Measurements from ENCODE around the gene BMAL1.
A peak's percentile ranks its signal among the peaks of the same experiment; 100 is the strongest.
"Not testable (repeated sequence)": the region's sequence is repeated elsewhere in the genome, so short reads cannot be mapped to it uniquely, and the experiment has no call there.

The BMAL1 gene

GRCh38 chr11:13251966-13252365 lies 25.6 kb upstream of the BMAL1 start:
- Mint-ChIP-seq H3K9me3 (no peaks in the 10 kb centered on the region), H3K36me3 (no peaks in the 10 kb centered on the region), H3K4me1 (no peaks in the 10 kb centered on the region), H3K27ac (no peak overlapping the region), H3K4me3 (no peak overlapping the region), H3K27me3 (peaks cover 3% of the 10 kb centered on the region)
- no peak for DNase-seq (ENCODE audit: low spot score in 2 of 2)
- no peak for ATAC-seq (ENCODE audit: low read depth)

DNA sequence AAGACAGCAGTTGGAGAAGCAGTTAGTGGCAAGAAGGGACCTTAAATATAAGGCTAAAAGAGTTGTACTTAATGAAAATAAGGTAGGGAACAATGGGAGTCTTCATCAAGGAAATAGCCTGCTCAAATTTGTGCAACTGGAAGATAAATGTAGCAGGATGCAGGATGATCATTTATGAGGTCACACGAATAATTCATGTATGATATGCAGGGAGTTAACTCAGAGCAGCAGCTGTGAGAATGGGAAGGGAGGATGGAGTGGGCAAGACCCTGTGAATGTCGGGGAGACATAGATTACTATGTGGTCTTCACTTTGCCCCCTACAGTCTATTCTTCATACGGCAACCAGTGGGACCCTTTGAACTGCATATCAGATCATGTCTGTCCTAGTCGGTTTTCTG lies 25.2 kb upstream of the BMAL1 start:
- no peak overlapping the region for H3K4me3 Mint-ChIP-seq
- no peak for DNase-seq (ENCODE audit: low spot score in 2 of 2)
- no peak overlapping the region for H3K27ac Mint-ChIP-seq
- no peaks in the 10 kb centered on the region for H3K36me3 Mint-ChIP-seq
- no peaks in the 10 kb centered on the region for H3K9me3 Mint-ChIP-seq
- ATAC-seq (ENCODE audit: low read depth): no peak
- H3K4me1 Mint-ChIP-seq: no peaks in the 10 kb centered on the region
- peaks cover 3% of the 10 kb centered on the region for H3K27me3 Mint-ChIP-seq

DNA sequence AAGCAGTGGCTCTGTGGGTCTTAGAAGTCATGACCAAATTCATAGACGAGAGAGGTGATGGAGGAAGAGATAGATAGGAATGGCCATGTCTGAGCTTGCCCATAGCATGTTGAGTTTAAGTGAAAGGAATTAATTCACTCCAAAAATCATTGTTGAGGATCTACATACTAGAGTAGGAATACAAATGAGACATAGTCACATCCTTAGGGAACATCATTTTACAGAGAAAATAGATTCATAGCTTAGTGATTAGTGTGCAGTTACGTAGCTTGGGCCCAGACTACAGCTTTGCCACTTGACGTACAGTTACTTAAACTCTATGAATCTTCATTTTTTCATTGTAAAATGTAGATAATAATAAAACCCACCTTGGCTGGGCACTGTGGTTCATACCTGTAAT lies 21.4 kb upstream of the BMAL1 start:
- H3K36me3 Mint-ChIP-seq: no peaks in the 10 kb centered on the region
- H3K27ac Mint-ChIP-seq: no peak overlapping the region
- H3K4me1 Mint-ChIP-seq: peaks cover 4% of the 10 kb centered on the region
- ATAC-seq (ENCODE audit: low read depth): no peak
- no peaks in the 10 kb centered on the region for H3K9me3 Mint-ChIP-seq
- DNase-seq (ENCODE audit: low spot score in 2 of 2): no peak
- peaks cover 6% of the 10 kb centered on the region for H3K27me3 Mint-ChIP-seq
- no peak overlapping the region for H3K4me3 Mint-ChIP-seq

- not testable (repeated sequence) for H3K9me3 Mint-ChIP-seq; DNase-seq (ENCODE audit: low spot score in 2 of 2); H3K27ac Mint-ChIP-seq; H3K27me3 Mint-ChIP-seq; H3K4me1 Mint-ChIP-seq; ATAC-seq (ENCODE audit: low read depth); H3K4me3 Mint-ChIP-seq; H3K36me3 Mint-ChIP-seq
Observed at GRCh38 chr11:13258061-13258460, 19.5 kb upstream of the BMAL1 start.

DNA sequence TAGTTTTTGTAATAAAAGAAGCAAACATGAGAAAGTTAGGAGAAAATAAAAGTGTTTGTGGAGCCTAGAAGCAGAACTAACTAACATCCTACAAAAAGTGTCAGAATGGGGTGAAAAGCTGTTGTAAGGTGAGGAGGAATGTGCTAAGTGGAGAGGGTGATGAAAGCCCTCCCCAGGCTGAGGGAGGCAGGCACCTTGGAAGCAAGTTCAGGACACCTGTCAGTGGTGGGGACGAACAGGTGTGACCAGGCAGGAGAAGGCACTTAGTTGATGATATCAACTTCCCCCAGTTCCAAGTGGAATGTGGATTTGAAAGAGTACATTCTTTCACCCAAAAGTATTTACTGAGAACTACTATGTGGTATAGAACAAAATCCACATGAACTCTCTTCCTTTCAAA lies 18.7 kb upstream of the BMAL1 start:
- no peak overlapping the region for H3K4me3 Mint-ChIP-seq
- H3K36me3 Mint-ChIP-seq: no peaks in the 10 kb centered on the region
- no peaks in the 10 kb centered on the region for H3K9me3 Mint-ChIP-seq
- peaks cover 4% of the 10 kb centered on the region for H3K4me1 Mint-ChIP-seq
- peaks cover 6% of the 10 kb centered on the region for H3K27me3 Mint-ChIP-seq
- no peak for DNase-seq (ENCODE audit: low spot score in 2 of 2)
- ATAC-seq (ENCODE audit: low read depth): no peak
- no peak overlapping the region for H3K27ac Mint-ChIP-seq

- Mint-ChIP-seq H3K4me3 (no peak overlapping the region), H3K4me1 (peaks cover 4% of the 10 kb centered on the region), H3K36me3 (no peaks in the 10 kb centered on the region), H3K27me3 (peaks cover 7% of the 10 kb centered on the region), H3K27ac (no peak overlapping the region), H3K9me3 (no peaks in the 10 kb centered on the region)
- ATAC-seq (ENCODE audit: low read depth): no peak
- no peak for DNase-seq (ENCODE audit: low spot score in 2 of 2)
Observed at GRCh38 chr11:13259374-13259773, 18.2 kb upstream of the BMAL1 start.

GRCh38 chr11:13260201-13260962 lies 17.2 kb upstream of the BMAL1 start:
- no peak overlapping the region for H3K27ac Mint-ChIP-seq
- no peaks in the 10 kb centered on the region for H3K36me3 Mint-ChIP-seq
- no peak overlapping the region for H3K4me3 Mint-ChIP-seq

DNA sequence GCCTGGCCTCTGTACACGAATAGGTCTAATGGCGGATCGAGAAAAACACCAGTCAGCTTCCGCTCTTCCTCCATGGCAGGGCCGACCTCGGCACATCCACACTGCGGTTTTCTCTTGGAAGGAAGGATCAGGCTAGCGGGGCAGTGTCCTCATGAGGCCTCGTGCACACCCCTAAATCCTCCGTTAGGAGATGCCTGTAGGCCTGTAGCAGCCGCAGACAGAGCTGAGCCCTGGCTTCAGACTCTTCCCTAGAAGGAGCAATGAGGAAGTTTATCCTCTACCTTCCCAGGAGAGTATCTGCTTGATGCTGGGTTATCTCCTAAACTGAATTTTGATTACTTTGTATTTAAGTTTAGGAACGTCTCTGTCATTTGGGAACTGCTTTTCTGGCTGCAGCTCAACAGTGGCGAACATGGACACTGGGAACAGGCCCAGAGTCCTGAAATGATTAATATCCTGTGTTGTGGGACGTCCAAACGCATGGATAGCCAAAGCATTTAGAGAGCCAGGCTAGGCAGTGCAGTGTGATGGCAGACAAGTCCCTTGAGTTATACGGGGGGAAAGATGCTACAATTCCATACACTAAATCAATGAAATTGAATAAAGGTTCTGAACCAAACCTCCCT lies 16.5 kb upstream of the BMAL1 start:
- H3K27me3 Mint-ChIP-seq: peaks cover 10% of the 10 kb centered on the region
- H3K36me3 Mint-ChIP-seq: no peaks in the 10 kb centered on the region
- no peak overlapping the region for H3K4me3 Mint-ChIP-seq
- H3K27ac Mint-ChIP-seq: no peak overlapping the region
- H3K9me3 Mint-ChIP-seq: no peaks in the 10 kb centered on the region
- ATAC-seq (ENCODE audit: low read depth) (no peak), DNase-seq (ENCODE audit: low spot score in 2 of 2) (no peak)
- H3K4me1 Mint-ChIP-seq: peaks cover 4% of the 10 kb centered on the region

More at GRCh38 chr11:13260201-13260962, 17.2 kb upstream of the BMAL1 start:
- ATAC-seq (ENCODE audit: low read depth) (no peak), DNase-seq (ENCODE audit: low spot score in 2 of 2) (no peak)
- Mint-ChIP-seq H3K9me3 (no peaks in the 10 kb centered on the region), H3K27me3 (peaks cover 10% of the 10 kb centered on the region), H3K4me1 (peaks cover 4% of the 10 kb centered on the region)

DNA sequence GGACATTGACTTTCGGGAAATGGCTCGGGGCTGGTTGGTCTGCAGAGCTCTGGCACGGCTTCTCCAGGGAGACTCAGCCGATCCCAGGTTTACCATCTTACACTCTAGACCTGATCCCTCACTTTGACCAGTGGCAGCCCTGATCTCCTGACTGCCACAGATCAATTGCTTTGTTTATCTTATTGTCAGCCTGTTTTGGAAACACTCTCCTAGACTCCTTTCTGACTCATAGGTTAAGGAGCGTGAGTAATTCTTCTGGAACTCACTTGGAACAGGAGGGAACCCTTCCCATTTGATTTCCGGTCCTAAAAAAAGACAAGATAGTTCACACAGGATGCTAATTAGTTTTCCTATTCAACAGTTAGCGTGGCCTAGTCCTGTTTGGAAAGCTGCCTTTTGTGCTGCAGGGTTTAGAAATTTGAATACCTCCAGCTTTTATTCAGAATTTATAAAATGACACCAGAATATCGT lies 16.0 kb upstream of the BMAL1 start:
- H3K9me3 Mint-ChIP-seq: no peaks in the 10 kb centered on the region
- H3K4me1 Mint-ChIP-seq: peaks cover 4% of the 10 kb centered on the region
- peaks cover 10% of the 10 kb centered on the region for H3K27me3 Mint-ChIP-seq
- H3K27ac Mint-ChIP-seq: no peak overlapping the region
- DNase-seq (ENCODE audit: low spot score in 2 of 2): no peak
- no peaks in the 10 kb centered on the region for H3K36me3 Mint-ChIP-seq
- H3K4me3 Mint-ChIP-seq: no peak overlapping the region
- ATAC-seq (ENCODE audit: low read depth): no peak

- no peak for ATAC-seq (ENCODE audit: low read depth)
- no peak overlapping the region for H3K27ac Mint-ChIP-seq
- H3K36me3 Mint-ChIP-seq: no peaks in the 10 kb centered on the region
- H3K9me3 Mint-ChIP-seq: no peaks in the 10 kb centered on the region
- H3K27me3 Mint-ChIP-seq: peaks cover 10% of the 10 kb centered on the region
- DNase-seq (ENCODE audit: low spot score in 2 of 2): no peak
- peaks cover 4% of the 10 kb centered on the region for H3K4me1 Mint-ChIP-seq
- H3K4me3 Mint-ChIP-seq: no peak overlapping the region
Observed at GRCh38 chr11:13262096-13262495, 15.5 kb upstream of the BMAL1 start.

DNA sequence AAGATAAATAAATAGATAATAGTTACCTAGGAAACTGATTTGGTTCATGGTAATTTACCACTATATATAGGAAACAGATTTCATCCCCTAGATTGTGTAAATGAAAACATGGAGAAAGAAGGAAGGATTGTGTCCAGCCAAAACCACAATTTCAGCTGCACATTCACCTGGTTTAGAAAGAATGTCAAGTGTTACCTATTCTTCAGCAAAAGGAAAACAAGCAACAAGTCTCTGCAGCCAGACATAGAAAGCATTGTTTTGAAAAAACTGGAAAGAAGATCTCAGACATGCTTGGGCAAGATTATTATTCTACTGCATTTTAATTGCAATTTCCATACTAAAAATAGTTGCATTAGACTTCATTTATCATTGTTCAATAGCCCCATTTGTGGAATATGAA lies 8.8 kb upstream of the BMAL1 start:
- no peak overlapping the region for H3K27ac Mint-ChIP-seq

DNA sequence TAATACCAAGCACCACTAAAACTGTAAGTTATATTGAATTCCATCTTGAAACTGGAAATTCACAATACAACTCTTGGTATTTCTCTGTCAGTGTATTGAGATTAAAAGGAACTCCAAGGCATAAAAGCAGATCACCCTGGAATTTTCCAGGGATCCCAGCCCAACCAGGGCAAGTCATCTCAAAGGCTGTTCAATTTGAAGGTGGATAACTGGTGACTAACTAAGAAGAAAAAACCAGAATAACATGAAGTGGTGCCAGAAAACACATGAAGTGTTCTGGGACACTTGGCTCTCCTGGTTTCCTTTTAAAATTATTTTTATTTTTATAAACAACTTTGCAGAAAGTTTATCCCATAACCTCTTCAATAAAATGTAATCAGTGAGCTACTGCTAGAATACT lies 7.8 kb upstream of the BMAL1 start:
- H3K9me3 Mint-ChIP-seq: no peaks in the 10 kb centered on the region
- DNase-seq (ENCODE audit: low spot score in 2 of 2): no peak
- H3K36me3 Mint-ChIP-seq: no peaks in the 10 kb centered on the region
- peaks cover 10% of the 10 kb centered on the region for H3K27me3 Mint-ChIP-seq
- H3K4me3 Mint-ChIP-seq: no peak overlapping the region
- H3K4me1 Mint-ChIP-seq: peaks cover 5% of the 10 kb centered on the region
- no peak for ATAC-seq (ENCODE audit: low read depth)
- H3K27ac Mint-ChIP-seq: no peak overlapping the region

More for the DNA sequence above, 8.8 kb upstream of the BMAL1 start:
- Mint-ChIP-seq H3K36me3 (no peaks in the 10 kb centered on the region), H3K4me3 (no peak overlapping the region), H3K4me1 (peaks cover 5% of the 10 kb centered on the region), H3K9me3 (no peaks in the 10 kb centered on the region), H3K27me3 (peaks cover 10% of the 10 kb centered on the region)
- DNase-seq (ENCODE audit: low spot score in 2 of 2) (no peak), ATAC-seq (ENCODE audit: low read depth) (no peak)

GRCh38 chr11:13271060-13271693 lies 6.4 kb upstream of the BMAL1 start:
- Mint-ChIP-seq H3K9me3 (no peaks in the 10 kb centered on the region), H3K27me3 (peaks cover 7% of the 10 kb centered on the region), H3K4me3 (no peak overlapping the region), H3K4me1 (peaks cover 5% of the 10 kb centered on the region), H3K36me3 (no peaks in the 10 kb centered on the region), H3K27ac (no peak overlapping the region)
- no peak for ATAC-seq (ENCODE audit: low read depth)
- DNase-seq (ENCODE audit: low spot score in 2 of 2): no peak

- H3K4me1 Mint-ChIP-seq: peaks cover 24% of the 10 kb centered on the region
- peak overlapping the region; percentile 61 for H3K27ac Mint-ChIP-seq
- H3K9me3 Mint-ChIP-seq: no peaks in the 10 kb centered on the region
- ATAC-seq (ENCODE audit: low read depth) (no peak), DNase-seq (ENCODE audit: low spot score in 2 of 2) (no peak)
- peak overlapping the region; percentile 90 for H3K4me3 Mint-ChIP-seq
- peaks cover 3% of the 10 kb centered on the region for H3K27me3 Mint-ChIP-seq
- H3K36me3 Mint-ChIP-seq: peaks cover 2% of the 10 kb centered on the region
Observed at GRCh38 chr11:13276454-13276831, 1.1 kb upstream of the BMAL1 start.
